Measurements from ENCODE around the gene PPP1R14C.

The PPP1R14C gene

GRCh38 chr6:150142097-150142669, 661 bp upstream of the PPP1R14C start:
- H3K27ac ChIP-seq = peak overlapping the region; percentile 94
- TF ChIP-seq CTCF (conservative IDR thresholded peaks at IDR 0.05; ENCODE audit: low read depth) = no peak
- ChIA-PET CTCF (no interaction called here), POLR2A (ENCODE audit: low non-redundant PET) (no interaction called here)
- DNase-seq (ENCODE audit: low spot score) = peak; percentile 64

GRCh38 chr6:150143516-150144293, 861 bp downstream of the PPP1R14C start:
- peak overlapping the region; percentile 94 for H3K27ac ChIP-seq
- CTCF ChIA-PET = interaction anchor here (1.0 to 1.5 kb wide), 3 partner anchors 13 to 252 kb away, joined by 3 to 5 read pairs (median 4); no protein-coding TSS in a partner anchor
- POLR2A ChIA-PET (ENCODE audit: low non-redundant PET) = no interaction called here
- DNase-seq (ENCODE audit: low spot score) = no peak
- TF ChIP-seq CTCF (conservative IDR thresholded peaks at IDR 0.05; ENCODE audit: low read depth) = no peak

- ChIA-PET CTCF (interaction anchor here (1.4 to 1.5 kb wide), 2 partner anchors 12 to 191 kb away, joined by 5 to 6 read pairs; no protein-coding TSS in a partner anchor), POLR2A (ENCODE audit: low non-redundant PET) (no interaction called here)
- DNase-seq (ENCODE audit: low spot score) = no peak
- peak overlapping the region; percentile 94 for H3K27ac ChIP-seq
- no peak for TF ChIP-seq CTCF (conservative IDR thresholded peaks at IDR 0.05; ENCODE audit: low read depth)
Observed at GRCh38 chr6:150144294-150144868, 1.5 kb downstream of the PPP1R14C start.

GRCh38 chr6:150145427-150145826, 2.6 kb downstream of the PPP1R14C start:
- ChIA-PET CTCF (interaction anchor here (1.4 kb wide), 1 partner anchor 190 kb away, joined by 6 read pairs; no protein-coding TSS in a partner anchor), POLR2A (ENCODE audit: low non-redundant PET) (no interaction called here)
- no peak for TF ChIP-seq CTCF (conservative IDR thresholded peaks at IDR 0.05; ENCODE audit: low read depth)
- DNase-seq (ENCODE audit: low spot score) = no peak
- no peak overlapping the region for H3K27ac ChIP-seq

- H3K27ac ChIP-seq = no peak overlapping the region
- DNase-seq (ENCODE audit: low spot score) = peak; percentile 67
- ChIA-PET CTCF (interaction anchor here (1.4 kb wide), 1 partner anchor 189 kb away, joined by 6 read pairs; no protein-coding TSS in a partner anchor), POLR2A (ENCODE audit: low non-redundant PET) (no interaction called here)
- no peak for TF ChIP-seq CTCF (conservative IDR thresholded peaks at IDR 0.05; ENCODE audit: low read depth)
Observed at GRCh38 chr6:150145830-150146229, 3.0 kb downstream of the PPP1R14C start.

- POLR2A ChIA-PET (ENCODE audit: low non-redundant PET) = no interaction called here
- CTCF ChIA-PET = no interaction called here
- no peak for DNase-seq (ENCODE audit: low spot score)
- peak overlapping the region; percentile 50 for H3K27ac ChIP-seq
- no peak for TF ChIP-seq CTCF (conservative IDR thresholded peaks at IDR 0.05; ENCODE audit: low read depth)
Observed at GRCh38 chr6:150146436-150146835, 3.6 kb downstream of the PPP1R14C start.

Measured in RWPE1 (cell line).